K562 (cell line): ENCODE data around the gene UBE2E1. TPM values are rescaled to one million over a fixed set of nuclear protein-coding genes. Genes with fewer than 3 reads are reported as not detected.
A peak's percentile ranks its signal among the peaks of the same experiment; 100 is the strongest.

Experiments
- ATAC-seq: fragments of 200-7000 bp; cut with Tn5 transposase; 3 replicates; pipeline ENCODE4 v1.9.1; 2020; ENCODE audit warnings: moderate library complexity
- BruUV-seq: library from RNA; stranded (reverse); fragments of 400-500 nt; replicated peaks from 2 replicates; lab custom pipeline; 2021; lab: Mats Ljungman, UMichigan
- CTCF ChIA-PET: fragments of 300-600 bp; formaldehyde crosslinking; extraction: SDS; loops from one replicate; lab custom pipeline; 2021; ENCODE audit warnings: low intra/inter-chr PET ratio; lab: Yijun Ruan, JAX
- POLR2A ChIA-PET: fragments of 300-600, 350-650 bp; sonication (Branson Sonifier 250); formaldehyde crosslinking; extraction: SDS; loops from one replicate; lab custom pipeline; 2021; ENCODE audit warnings: antibody characterized with exemption, inconsistent platforms; lab: Yijun Ruan, JAX
- DNase-seq, 4 experiments: peaks; one replicate each; pipeline versions ENCODE4 v3.0.0 to v3.0.0-alpha.2; 2011 to 2018; ENCODE audit warnings: low spot score in 3 of 4, mixed read lengths in 3 of 4; ENCODE audit errors: extremely low read depth in 1 of 4
- FAIRE-seq: peaks from 2 replicates; lab custom pipeline; 2011; peaks lifted over from hg19 to GRCh38; lab: Jason Lieb, UNC
- H2AFZ ChIP-seq: 2 replicates; pipeline ENCODE4 v1.6.0; 2011; ENCODE audit warnings: low read depth, low read length, control low read depth, inconsistent platforms
- H3K27ac ChIP-seq: fragments of 200-600 bp; 3 replicates; pipeline ENCODE4 v1.8.0; 2011; ENCODE audit warnings: low read depth, mild to moderate bottlenecking, control low read depth, inconsistent platforms, low read length, moderate library complexity, mixed read lengths; ENCODE audit errors: extremely low read depth
- H3K27me3 ChIP-seq, 2 experiments: fragments of 300-600 bp in 1 of 2; 2 replicates in 1 of 2; 3 replicates in 1 of 2; pipeline versions ENCODE4 v1.6.0 to v1.8.0; 2011; ENCODE audit warnings: inconsistent platforms in 2 of 2, low read length in 2 of 2, mild to moderate bottlenecking in 1 of 2, mixed read lengths in 1 of 2, moderate library complexity in 1 of 2; ENCODE audit not compliant: control insufficient read depth in 2 of 2, insufficient read depth in 2 of 2
- H3K36me3 ChIP-seq: fragments of 300-600 bp; 3 replicates; pipeline ENCODE4 v1.8.0; 2011; ENCODE audit warnings: mild to moderate bottlenecking, low read length, inconsistent platforms; ENCODE audit not compliant: control insufficient read depth, insufficient read depth
- H3K4me1 ChIP-seq, 2 experiments: fragments of 200-600 bp in 1 of 2; replicated peaks in 1 of 2; 2 replicates in 1 of 2; 3 replicates in 1 of 2; pipeline versions ENCODE4 v1.5.1 to v1.8.0; 2011; ENCODE audit warnings: inconsistent platforms in 2 of 2, low read length in 2 of 2, mild to moderate bottlenecking in 1 of 2, mixed read lengths in 1 of 2, moderate library complexity in 1 of 2; ENCODE audit not compliant: control insufficient read depth in 2 of 2, insufficient read depth in 2 of 2
- H3K4me2 ChIP-seq: 2 replicates; pipeline ENCODE4 v1.6.1; 2011; ENCODE audit warnings: low read length, control low read depth, inconsistent platforms, mixed read lengths; ENCODE audit not compliant: insufficient read depth
- H3K4me3 ChIP-seq: fragments of 200-600 bp; sonication (generic), shearing (Covaris generic); 2 replicates; pipeline ENCODE4 v1.5.1; 2016; ENCODE audit warnings: control low read depth, inconsistent platforms
- H3K79me2 ChIP-seq: fragments of 200-600 bp; 3 replicates; pipeline ENCODE4 v1.8.0; 2011; ENCODE audit warnings: low read length, inconsistent platforms; ENCODE audit not compliant: control insufficient read depth, insufficient read depth
- H3K9ac ChIP-seq, 2 experiments: 2 replicates each; pipeline versions ENCODE4 v1.6.0 to v1.6.1; 2011; ENCODE audit warnings: low read depth in 2 of 2, low read length in 2 of 2, control low read depth in 1 of 2, inconsistent platforms in 1 of 2, mild to moderate bottlenecking in 1 of 2, mixed read lengths in 1 of 2; ENCODE audit not compliant: insufficient read depth in 1 of 2
- H3K9me1 ChIP-seq: one replicate; pipeline ENCODE4 v1.6.0; 2011; ENCODE audit warnings: inconsistent platforms, mild to moderate bottlenecking, low read length, moderate library complexity; ENCODE audit not compliant: control insufficient read depth, insufficient read depth
- H3K9me3 ChIP-seq: replicated peaks from 2 replicates; pipeline ENCODE4 v1.5.1; 2011; ENCODE audit warnings: low read depth, low read length, inconsistent platforms; ENCODE audit not compliant: control insufficient read depth, insufficient read depth
- H4K20me1 ChIP-seq: replicated peaks from 2 replicates; pipeline ENCODE4 v1.6.1; 2011; ENCODE audit warnings: low read length, inconsistent platforms, mixed read lengths; ENCODE audit not compliant: control insufficient read depth, insufficient read depth
- JUN ChIP-seq, 2 experiments: sonication (generic) in 1 of 2; formaldehyde crosslinking in 1 of 2; IDR thresholded peaks; 2 replicates each; pipeline versions ENCODE4 v1.6.1 to v1.8.0; 2012 to 2022; ENCODE audit warnings: borderline replicate concordance in 2 of 2, mild to moderate bottlenecking in 2 of 2, improper control_type of control experiment in 1 of 2, low read depth in 1 of 2, low read length in 1 of 2, missing genetic modification reagents in 1 of 2
- MEIS2 ChIP-seq: fragments of 450-650 bp; IDR thresholded peaks from 2 replicates; pipeline ENCODE4 v1.6.1; 2014; ENCODE audit warnings: mild to moderate bottlenecking; ENCODE audit not compliant: partially characterized antibody
- TAL1 ChIP-seq: fragments of 450-650 bp; IDR thresholded peaks from 2 replicates; pipeline ENCODE4 v1.6.1; 2016; ENCODE audit warnings: mild to moderate bottlenecking
- TEAD4 ChIP-seq, 2 experiments: sonication (generic) in 1 of 2; formaldehyde crosslinking in 1 of 2; IDR thresholded peaks; 2 replicates each; pipeline versions ENCODE4 v1.6.1 to v1.8.0; 2012 to 2022; ENCODE audit warnings: borderline replicate concordance in 1 of 2, inconsistent platforms in 1 of 2, low read length in 1 of 2, mild to moderate bottlenecking in 1 of 2, missing genetic modification reagents in 1 of 2
- WGBS: fragments of 100-300 bp; shearing (Covaris generic); methylation state at CpG from one replicate; pipeline ENCODE4 v1.1.6; 2016; ENCODE audit warnings: low coverage, mixed read lengths; ENCODE audit not compliant: insufficient coverage; ENCODE audit errors: missing lambda C conversion rate; 5-methylcytosine and 5-hydroxymethylcytosine counted together
- in situ Hi-C: fragments of 300-500 bp; cut with MboI; formaldehyde crosslinking; loops from 4 replicates; pipeline ENCODE4 v1.15.0; 2018; ENCODE audit warnings: inconsistent platforms, mixed read lengths
- intact Hi-C: fragments of 100-400 bp; cut with micrococcal nuclease; formaldehyde crosslinking; loops from 2 replicates; pipeline ENCODE4 v1.14.2; 2022
- polyA plus RNA-seq, 8 experiments: library from polyadenylated mRNA; depleted of rRNA in 4 of 8; stranded (reverse) in 5 of 8; unstranded in 3 of 8; fragments of >200 nt; fragmentation: Nextera tagmentation in 2 of 8; fragmentation: Illumina TruSeq in 1 of 8; extraction: Ambion mirVana in 2 of 8; extraction: Trizol in 1 of 8; gene quantifications; 2 replicates each; pipeline versions ENCODE4 v1.2.1 to v1.2.3, GENCODE V29; 2011 to 2014; ENCODE audit warnings: inconsistent platforms in 1 of 8, missing spikeins in 1 of 8
- total RNA-seq, 7 experiments: library from RNA; depleted of rRNA in 6 of 7; stranded (reverse); fragments of >200 nt in 6 of 7; fragmentation: Illumina TruSeq in 2 of 7; extraction: Trizol in 2 of 7; gene quantifications; 2 replicates each; pipeline versions ENCODE4 v1.2.1 to v1.2.3, GENCODE V29; 2011 to 2021; ENCODE audit warnings: low replicate concordance in 1 of 7
- TF ChIP-seq, protein P1 (sequence below): fragments of 200-600 bp; sonication (generic); IDR thresholded peaks from one replicate; pipeline ENCODE4 v1.6.1; 2012; ENCODE audit warnings: mild to moderate bottlenecking, low read depth, low read length, inconsistent platforms
- TF ChIP-seq, protein P2 (sequence below): IDR thresholded peaks from 2 replicates; pipeline ENCODE4 v1.6.1; 2012; ENCODE audit warnings: low read depth, low read length, improper control_type of control experiment, borderline replicate concordance

UBE2E1 gene
- total and polyA plus RNA-seq, 9 of the 15 experiments (the other 6 are each of a cell fraction or from before 2014, with no cell fraction given) = 54.4 to 294 (median 165) TPM

DNA sequence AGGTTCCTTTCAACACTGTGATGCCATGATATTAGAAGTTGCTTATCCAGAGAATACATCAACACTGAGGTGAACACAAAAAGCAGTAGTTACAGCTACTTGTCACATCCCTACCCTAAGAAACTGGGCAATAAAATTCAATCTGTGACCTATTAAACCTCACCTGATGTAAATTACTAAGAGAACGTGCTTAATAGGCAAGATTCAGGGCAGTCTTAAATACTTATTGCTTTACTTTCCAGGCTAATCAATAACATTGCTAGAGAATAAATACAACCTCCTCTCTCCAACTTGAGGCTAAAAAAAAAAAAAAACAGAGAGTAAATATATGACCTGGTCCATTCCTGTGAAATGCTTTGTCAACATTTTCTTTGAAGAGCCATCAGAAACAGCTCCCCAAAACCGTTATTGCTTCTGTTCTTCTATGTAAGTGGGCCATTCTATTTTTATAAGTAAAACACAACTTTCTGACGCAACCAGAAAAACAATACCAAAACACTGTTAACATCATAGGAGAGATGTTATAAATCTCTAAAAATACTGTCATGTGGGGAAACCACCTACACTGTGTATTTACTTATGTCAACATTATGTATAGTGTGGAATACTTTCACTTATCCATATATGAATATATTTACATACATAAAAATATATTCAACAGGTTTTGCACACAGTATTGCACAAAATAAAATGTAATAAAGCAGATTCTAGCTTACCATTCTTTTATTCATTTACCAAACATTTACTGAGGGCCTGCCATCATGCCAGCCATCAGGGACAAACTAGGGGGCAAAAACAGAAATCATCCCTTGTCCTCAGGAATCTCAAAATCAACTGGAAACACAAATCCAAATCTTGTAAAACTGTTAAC lies 108.4 kb downstream of the UBE2E1 start:
- peaks cover 30% of the 10 kb centered on the region for H3K36me3 ChIP-seq
- H3K79me2 ChIP-seq = peaks cover 47% of the 10 kb centered on the region
- no peak overlapping the region for H3K4me3 ChIP-seq
- intact Hi-C loops = loop anchor here (10.0 kb wide), 1 partner anchor 581 kb away; the partner anchor contains the start of gene THRB
- H3K4me1 ChIP-seq = peaks cover 6 to 13% of the 10 kb centered on the region in 2 experiments
- no TSS peak for BruUV-seq
- no peaks in the 10 kb centered on the region for H3K27me3 ChIP-seq
- no peak overlapping the region for H3K27ac ChIP-seq
- FAIRE-seq = no peak
- no peak overlapping the region for H2AFZ ChIP-seq
- in situ Hi-C loops = no loop called here
- H4K20me1 ChIP-seq = peaks cover 18% of the 10 kb centered on the region
- no peaks in the 10 kb centered on the region for H3K9me1 ChIP-seq
- no peak overlapping the region for H3K4me2 ChIP-seq
- H3K9ac ChIP-seq = no peak overlapping the region
- no peaks in the 10 kb centered on the region for H3K9me3 ChIP-seq
- no peak for DNase-seq
- ChIA-PET POLR2A (interaction anchor here (1.1 kb wide), 1 partner anchor 10 kb away, joined by 4 read pairs; no protein-coding TSS in a partner anchor), CTCF (no interaction called here)
- ATAC-seq = no peak
- WGBS = 62% methylated on average over 3 of the region's 3 CpGs
- TF ChIP-seq MEIS2 = peak; percentile 61
- TF ChIP-seq, protein P1, sequence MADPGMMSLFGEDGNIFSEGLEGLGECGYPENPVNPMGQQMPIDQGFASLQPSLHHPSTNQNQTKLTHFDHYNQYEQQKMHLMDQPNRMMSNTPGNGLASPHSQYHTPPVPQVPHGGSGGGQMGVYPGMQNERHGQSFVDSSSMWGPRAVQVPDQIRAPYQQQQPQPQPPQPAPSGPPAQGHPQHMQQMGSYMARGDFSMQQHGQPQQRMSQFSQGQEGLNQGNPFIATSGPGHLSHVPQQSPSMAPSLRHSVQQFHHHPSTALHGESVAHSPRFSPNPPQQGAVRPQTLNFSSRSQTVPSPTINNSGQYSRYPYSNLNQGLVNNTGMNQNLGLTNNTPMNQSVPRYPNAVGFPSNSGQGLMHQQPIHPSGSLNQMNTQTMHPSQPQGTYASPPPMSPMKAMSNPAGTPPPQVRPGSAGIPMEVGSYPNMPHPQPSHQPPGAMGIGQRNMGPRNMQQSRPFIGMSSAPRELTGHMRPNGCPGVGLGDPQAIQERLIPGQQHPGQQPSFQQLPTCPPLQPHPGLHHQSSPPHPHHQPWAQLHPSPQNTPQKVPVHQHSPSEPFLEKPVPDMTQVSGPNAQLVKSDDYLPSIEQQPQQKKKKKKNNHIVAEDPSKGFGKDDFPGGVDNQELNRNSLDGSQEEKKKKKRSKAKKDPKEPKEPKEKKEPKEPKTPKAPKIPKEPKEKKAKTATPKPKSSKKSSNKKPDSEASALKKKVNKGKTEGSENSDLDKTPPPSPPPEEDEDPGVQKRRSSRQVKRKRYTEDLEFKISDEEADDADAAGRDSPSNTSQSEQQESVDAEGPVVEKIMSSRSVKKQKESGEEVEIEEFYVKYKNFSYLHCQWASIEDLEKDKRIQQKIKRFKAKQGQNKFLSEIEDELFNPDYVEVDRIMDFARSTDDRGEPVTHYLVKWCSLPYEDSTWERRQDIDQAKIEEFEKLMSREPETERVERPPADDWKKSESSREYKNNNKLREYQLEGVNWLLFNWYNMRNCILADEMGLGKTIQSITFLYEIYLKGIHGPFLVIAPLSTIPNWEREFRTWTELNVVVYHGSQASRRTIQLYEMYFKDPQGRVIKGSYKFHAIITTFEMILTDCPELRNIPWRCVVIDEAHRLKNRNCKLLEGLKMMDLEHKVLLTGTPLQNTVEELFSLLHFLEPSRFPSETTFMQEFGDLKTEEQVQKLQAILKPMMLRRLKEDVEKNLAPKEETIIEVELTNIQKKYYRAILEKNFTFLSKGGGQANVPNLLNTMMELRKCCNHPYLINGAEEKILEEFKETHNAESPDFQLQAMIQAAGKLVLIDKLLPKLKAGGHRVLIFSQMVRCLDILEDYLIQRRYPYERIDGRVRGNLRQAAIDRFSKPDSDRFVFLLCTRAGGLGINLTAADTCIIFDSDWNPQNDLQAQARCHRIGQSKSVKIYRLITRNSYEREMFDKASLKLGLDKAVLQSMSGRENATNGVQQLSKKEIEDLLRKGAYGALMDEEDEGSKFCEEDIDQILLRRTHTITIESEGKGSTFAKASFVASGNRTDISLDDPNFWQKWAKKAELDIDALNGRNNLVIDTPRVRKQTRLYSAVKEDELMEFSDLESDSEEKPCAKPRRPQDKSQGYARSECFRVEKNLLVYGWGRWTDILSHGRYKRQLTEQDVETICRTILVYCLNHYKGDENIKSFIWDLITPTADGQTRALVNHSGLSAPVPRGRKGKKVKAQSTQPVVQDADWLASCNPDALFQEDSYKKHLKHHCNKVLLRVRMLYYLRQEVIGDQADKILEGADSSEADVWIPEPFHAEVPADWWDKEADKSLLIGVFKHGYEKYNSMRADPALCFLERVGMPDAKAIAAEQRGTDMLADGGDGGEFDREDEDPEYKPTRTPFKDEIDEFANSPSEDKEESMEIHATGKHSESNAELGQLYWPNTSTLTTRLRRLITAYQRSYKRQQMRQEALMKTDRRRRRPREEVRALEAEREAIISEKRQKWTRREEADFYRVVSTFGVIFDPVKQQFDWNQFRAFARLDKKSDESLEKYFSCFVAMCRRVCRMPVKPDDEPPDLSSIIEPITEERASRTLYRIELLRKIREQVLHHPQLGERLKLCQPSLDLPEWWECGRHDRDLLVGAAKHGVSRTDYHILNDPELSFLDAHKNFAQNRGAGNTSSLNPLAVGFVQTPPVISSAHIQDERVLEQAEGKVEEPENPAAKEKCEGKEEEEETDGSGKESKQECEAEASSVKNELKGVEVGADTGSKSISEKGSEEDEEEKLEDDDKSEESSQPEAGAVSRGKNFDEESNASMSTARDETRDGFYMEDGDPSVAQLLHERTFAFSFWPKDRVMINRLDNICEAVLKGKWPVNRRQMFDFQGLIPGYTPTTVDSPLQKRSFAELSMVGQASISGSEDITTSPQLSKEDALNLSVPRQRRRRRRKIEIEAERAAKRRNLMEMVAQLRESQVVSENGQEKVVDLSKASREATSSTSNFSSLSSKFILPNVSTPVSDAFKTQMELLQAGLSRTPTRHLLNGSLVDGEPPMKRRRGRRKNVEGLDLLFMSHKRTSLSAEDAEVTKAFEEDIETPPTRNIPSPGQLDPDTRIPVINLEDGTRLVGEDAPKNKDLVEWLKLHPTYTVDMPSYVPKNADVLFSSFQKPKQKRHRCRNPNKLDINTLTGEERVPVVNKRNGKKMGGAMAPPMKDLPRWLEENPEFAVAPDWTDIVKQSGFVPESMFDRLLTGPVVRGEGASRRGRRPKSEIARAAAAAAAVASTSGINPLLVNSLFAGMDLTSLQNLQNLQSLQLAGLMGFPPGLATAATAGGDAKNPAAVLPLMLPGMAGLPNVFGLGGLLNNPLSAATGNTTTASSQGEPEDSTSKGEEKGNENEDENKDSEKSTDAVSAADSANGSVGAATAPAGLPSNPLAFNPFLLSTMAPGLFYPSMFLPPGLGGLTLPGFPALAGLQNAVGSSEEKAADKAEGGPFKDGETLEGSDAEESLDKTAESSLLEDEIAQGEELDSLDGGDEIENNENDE = no peak
- no peak for TF ChIP-seq TAL1
- no peak for TF ChIP-seq TEAD4 (IDR thresholded peaks at IDR 0.05; ENCODE audit: low read length)
- TF ChIP-seq TEAD4 (CRISPR knock-in tag; IDR thresholded peaks at IDR 0.05; ENCODE audit: borderline replicate concordance) = no peak
- TF ChIP-seq JUN (IDR thresholded peaks at IDR 0.05; ENCODE audit: borderline replicate concordance, low read depth, low read length) = no peak
- no peak for TF ChIP-seq JUN (CRISPR knock-in tag; IDR thresholded peaks at IDR 0.05; ENCODE audit: borderline replicate concordance)
- TF ChIP-seq, protein P2, sequence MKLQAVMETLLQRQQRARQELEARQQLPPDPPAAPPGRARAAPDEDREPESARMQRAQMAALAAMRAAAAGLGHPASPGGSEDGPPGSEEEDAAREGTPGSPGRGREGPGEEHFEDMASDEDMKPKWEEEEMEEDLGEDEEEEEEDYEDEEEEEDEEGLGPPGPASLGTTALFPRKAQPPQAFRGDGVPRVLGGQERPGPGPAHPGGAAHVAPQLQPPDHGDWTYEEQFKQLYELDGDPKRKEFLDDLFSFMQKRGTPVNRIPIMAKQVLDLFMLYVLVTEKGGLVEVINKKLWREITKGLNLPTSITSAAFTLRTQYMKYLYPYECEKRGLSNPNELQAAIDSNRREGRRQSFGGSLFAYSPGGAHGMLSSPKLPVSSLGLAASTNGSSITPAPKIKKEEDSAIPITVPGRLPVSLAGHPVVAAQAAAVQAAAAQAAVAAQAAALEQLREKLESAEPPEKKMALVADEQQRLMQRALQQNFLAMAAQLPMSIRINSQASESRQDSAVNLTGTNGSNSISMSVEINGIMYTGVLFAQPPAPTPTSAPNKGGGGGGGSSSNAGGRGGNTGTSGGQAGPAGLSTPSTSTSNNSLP = no peak
